Measurements from ENCODE around the gene RNF167.
A peak's percentile ranks its signal among the peaks of the same experiment; 100 is the strongest.

GRCh38 chr17:4945176-4945943 lies 5.3 kb downstream of the RNF167 start:
- TF ChIP-seq SP1 (IDR thresholded peaks at IDR 0.05) (no peak), BHLHE40 (IDR thresholded peaks at IDR 0.05; ENCODE audit: borderline replicate concordance) (no peak), NFRKB (IDR thresholded peaks at IDR 0.05) (no peak), ZNF384 (IDR thresholded peaks at IDR 0.05) (no peak), ELF4 (IDR thresholded peaks at IDR 0.05) (peak; percentile 9; the same call in 1 of the 2 replicates), FOXK2 (IDR thresholded peaks at IDR 0.05) (no peak), HDGF (IDR thresholded peaks at IDR 0.05; ENCODE audit: borderline replicate concordance) (no peak), FOXA1 (IDR thresholded peaks at IDR 0.05) (no peak), SUZ12 (IDR thresholded peaks at IDR 0.05) (no peak), FOXM1 (IDR thresholded peaks at IDR 0.05; ENCODE audit: borderline replicate concordance) (no peak), LEF1 (IDR thresholded peaks at IDR 0.05; ENCODE audit: borderline replicate concordance) (no peak), ARNT (IDR thresholded peaks at IDR 0.05) (no peak), L3MBTL2 (conservative IDR thresholded peaks at IDR 0.05) (no peak)
- TF ChIP-seq, protein P1, sequence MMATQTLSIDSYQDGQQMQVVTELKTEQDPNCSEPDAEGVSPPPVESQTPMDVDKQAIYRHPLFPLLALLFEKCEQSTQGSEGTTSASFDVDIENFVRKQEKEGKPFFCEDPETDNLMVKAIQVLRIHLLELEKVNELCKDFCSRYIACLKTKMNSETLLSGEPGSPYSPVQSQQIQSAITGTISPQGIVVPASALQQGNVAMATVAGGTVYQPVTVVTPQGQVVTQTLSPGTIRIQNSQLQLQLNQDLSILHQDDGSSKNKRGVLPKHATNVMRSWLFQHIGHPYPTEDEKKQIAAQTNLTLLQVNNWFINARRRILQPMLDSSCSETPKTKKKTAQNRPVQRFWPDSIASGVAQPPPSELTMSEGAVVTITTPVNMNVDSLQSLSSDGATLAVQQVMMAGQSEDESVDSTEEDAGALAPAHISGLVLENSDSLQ (IDR thresholded peaks at IDR 0.05) = no peak

Data from HEK293T (cell line).